ENCODE data around the gene FBXL14.

FBXL14 gene

DNA sequence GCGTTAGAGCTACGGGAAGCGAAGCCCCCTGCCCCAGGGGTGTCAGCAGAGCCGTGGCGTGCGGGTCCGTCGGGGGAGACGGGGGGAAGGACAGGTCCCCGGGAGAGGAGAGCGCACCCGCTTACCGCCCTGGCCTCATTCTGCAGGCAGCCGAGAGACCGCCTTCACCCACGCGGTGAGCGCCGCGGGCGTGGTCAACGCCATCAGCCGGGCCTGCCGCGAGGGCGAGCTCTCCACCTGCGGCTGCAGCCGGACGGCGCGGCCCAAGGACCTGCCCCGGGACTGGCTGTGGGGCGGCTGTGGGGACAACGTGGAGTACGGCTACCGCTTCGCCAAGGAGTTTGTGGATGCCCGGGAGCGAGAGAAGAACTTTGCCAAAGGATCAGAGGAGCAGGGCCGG lies 45.2 kb upstream of the FBXL14 start:
- Histone ChIP-seq H3K4me3 (ENCODE audit: low read depth, low read length) (no peak overlapping the region), H3K9me3 (ENCODE audit: control insufficient read depth, insufficient read depth, low read depth, low read length) (no peaks in the 10 kb centered on the region), H3K36me3 (ENCODE audit: control insufficient read depth in 2 of 2, insufficient read depth in 1 of 2, low read length in 2 of 2) (peaks cover 0 to 14% of the 10 kb centered on the region in 2 experiments; a peak in 2 of 3 replicates), H3K4me1 (ENCODE audit: control insufficient read depth, insufficient read depth, low read length) (peaks cover 2% of the 10 kb centered on the region; the same call in 1 of the 2 replicates), H3K27ac (ENCODE audit: extremely low read depth, low read depth, low read length) (no peak overlapping the region)
- ChIA-PET CTCF (interaction anchor here (1.5 kb wide), 1 partner anchor 151 kb away, joined by 3 read pairs; no protein-coding TSS in a partner anchor), POLR2A (no interaction called here)
- TF ChIP-seq, protein P1, sequence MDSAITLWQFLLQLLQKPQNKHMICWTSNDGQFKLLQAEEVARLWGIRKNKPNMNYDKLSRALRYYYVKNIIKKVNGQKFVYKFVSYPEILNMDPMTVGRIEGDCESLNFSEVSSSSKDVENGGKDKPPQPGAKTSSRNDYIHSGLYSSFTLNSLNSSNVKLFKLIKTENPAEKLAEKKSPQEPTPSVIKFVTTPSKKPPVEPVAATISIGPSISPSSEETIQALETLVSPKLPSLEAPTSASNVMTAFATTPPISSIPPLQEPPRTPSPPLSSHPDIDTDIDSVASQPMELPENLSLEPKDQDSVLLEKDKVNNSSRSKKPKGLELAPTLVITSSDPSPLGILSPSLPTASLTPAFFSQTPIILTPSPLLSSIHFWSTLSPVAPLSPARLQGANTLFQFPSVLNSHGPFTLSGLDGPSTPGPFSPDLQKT (IDR thresholded peaks at IDR 0.05; ENCODE audit: borderline replicate concordance, low read depth, low read length) = no peak
- TF ChIP-seq KLF16 (tag by site-specific recombination; IDR thresholded peaks at IDR 0.05) (no peak), ZNF768 (tag by site-specific recombination; IDR thresholded peaks at IDR 0.05) (no peak), ZNF558 (tag by site-specific recombination; IDR thresholded peaks at IDR 0.05) (no peak), ZNF670 (tag by site-specific recombination; IDR thresholded peaks at IDR 0.05; ENCODE audit: low read depth) (no peak), MEIS1 (CRISPR knock-in tag; IDR thresholded peaks at IDR 0.05; ENCODE audit: borderline replicate concordance) (no peak), ZNF221 (tag by site-specific recombination; IDR thresholded peaks at IDR 0.05; ENCODE audit: borderline replicate concordance) (no peak), ZNF548 (tag by site-specific recombination; IDR thresholded peaks at IDR 0.05) (no peak), ZNF843 (tag by site-specific recombination; IDR thresholded peaks at IDR 0.05) (no peak), ZNF837 (tag by site-specific recombination; IDR thresholded peaks at IDR 0.05) (no peak)

DNA sequence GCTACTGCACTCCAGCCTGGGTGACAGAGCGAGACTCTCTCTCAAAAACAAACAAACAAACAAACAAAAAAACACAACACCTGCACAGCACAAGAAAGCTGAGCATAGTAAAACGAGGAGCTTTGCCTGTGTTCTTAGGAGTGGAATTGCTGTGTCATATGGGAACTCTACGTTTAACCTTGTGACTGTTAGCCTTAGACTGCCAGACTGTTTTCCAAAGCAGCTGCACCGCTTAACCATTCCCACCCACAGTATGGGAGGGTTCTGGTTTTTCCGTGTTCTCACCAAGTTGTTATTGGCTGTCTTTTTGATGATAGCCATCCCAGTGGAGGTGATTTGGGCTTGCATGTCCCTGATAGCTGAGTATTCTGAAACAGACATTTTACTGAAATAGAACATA lies 43.8 kb upstream of the FBXL14 start:
- Histone ChIP-seq H3K4me1 (ENCODE audit: control insufficient read depth, insufficient read depth, low read length) (peaks cover 2% of the 10 kb centered on the region; the same call in 1 of the 2 replicates), H3K9me3 (ENCODE audit: control insufficient read depth, insufficient read depth, low read depth, low read length) (no peaks in the 10 kb centered on the region), H3K36me3 (ENCODE audit: control insufficient read depth in 2 of 2, insufficient read depth in 1 of 2, low read length in 2 of 2) (peaks cover 0 to 14% of the 10 kb centered on the region in 2 experiments; a peak in 2 of 3 replicates), H3K27ac (ENCODE audit: extremely low read depth, low read depth, low read length) (no peak overlapping the region), H3K4me3 (ENCODE audit: low read depth, low read length) (no peak overlapping the region)
- ChIA-PET POLR2A (no interaction called here), CTCF (interaction anchor here (0.6 to 1.5 kb wide), 3 partner anchors 10 to 758 kb away, joined by 3 read pairs; no protein-coding TSS in a partner anchor)
- no peak for TF ChIP-seq ZNF660 (tag by site-specific recombination; IDR thresholded peaks at IDR 0.05)
- no peak for TF ChIP-seq ATF2 (tag by site-specific recombination; IDR thresholded peaks at IDR 0.05; ENCODE audit: low read depth)
- TF ChIP-seq ZNF677 (tag by site-specific recombination; IDR thresholded peaks at IDR 0.05) = no peak
- no peak for TF ChIP-seq ZNF555 (tag by site-specific recombination; conservative IDR thresholded peaks at IDR 0.05)
- TF ChIP-seq KLF16 (tag by site-specific recombination; IDR thresholded peaks at IDR 0.05) = no peak
- no peak for TF ChIP-seq HOXC10 (CRISPR knock-in tag; IDR thresholded peaks at IDR 0.05)
- TF ChIP-seq ZNF114 (tag by site-specific recombination; IDR thresholded peaks at IDR 0.05) = no peak
- no peak for TF ChIP-seq ZNF169 (tag by site-specific recombination; IDR thresholded peaks at IDR 0.05)
- no peak for TF ChIP-seq ZNF175 (tag by site-specific recombination; IDR thresholded peaks at IDR 0.05)
- TF ChIP-seq ZSCAN23 (tag by site-specific recombination; IDR thresholded peaks at IDR 0.05) = no peak
- TF ChIP-seq BCL11A (tag by site-specific recombination; IDR thresholded peaks at IDR 0.05; ENCODE audit: low read depth) = no peak
- TF ChIP-seq ZNF449 (tag by site-specific recombination; IDR thresholded peaks at IDR 0.05) = no peak
- no peak for TF ChIP-seq ZNF785 (tag by site-specific recombination; IDR thresholded peaks at IDR 0.05)
- no peak for TF ChIP-seq EGR2 (tag by site-specific recombination; IDR thresholded peaks at IDR 0.05; ENCODE audit: low read depth)
- no peak for TF ChIP-seq ZNF624 (tag by site-specific recombination; IDR thresholded peaks at IDR 0.05)
- no peak for TF ChIP-seq KLF8 (tag by site-specific recombination; IDR thresholded peaks at IDR 0.05)
